ENCODE results near the gene LYSMD2.

The LYSMD2 gene

DNA sequence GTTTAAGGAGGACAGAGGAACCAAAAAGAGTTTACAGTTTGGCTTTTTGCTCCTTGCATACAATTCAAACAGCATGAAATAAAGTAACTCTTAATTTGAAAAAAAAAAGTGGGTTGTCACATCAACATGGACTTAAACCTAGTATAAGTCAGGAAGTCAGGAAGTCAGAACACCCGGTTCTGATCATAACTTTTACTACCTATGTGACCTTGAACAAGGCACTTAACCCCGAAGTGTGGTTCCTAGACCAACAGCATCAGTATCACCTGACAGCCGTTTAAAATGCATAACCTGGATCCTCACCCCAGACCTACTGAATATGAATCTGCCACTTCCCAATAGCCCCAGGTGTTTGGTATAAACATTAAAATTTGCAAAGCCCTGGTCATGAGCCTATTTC is 18.7 kb downstream of the LYSMD2 start:
- DNase-seq = no peak

DNA sequence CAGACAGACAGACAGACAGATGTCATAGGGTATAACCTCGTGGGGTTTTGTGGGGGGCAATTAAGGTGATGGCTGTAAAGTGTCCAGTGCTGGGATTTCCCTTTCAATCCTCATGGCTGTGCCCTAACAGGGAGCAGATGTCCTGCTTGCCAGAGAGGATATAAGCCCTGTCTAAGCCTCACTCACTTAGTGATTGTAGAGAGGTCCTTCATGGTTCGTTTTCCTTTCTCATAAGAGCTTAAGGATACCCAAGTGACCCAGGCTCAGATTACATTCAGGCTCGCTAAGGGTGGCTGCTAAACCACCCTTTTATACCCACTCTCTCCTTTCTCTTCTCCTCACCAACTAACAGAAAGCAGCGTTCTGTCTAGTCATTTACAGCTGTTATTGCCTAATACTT is 19.2 kb downstream of the LYSMD2 start:
- DNase-seq = no peak

DNA sequence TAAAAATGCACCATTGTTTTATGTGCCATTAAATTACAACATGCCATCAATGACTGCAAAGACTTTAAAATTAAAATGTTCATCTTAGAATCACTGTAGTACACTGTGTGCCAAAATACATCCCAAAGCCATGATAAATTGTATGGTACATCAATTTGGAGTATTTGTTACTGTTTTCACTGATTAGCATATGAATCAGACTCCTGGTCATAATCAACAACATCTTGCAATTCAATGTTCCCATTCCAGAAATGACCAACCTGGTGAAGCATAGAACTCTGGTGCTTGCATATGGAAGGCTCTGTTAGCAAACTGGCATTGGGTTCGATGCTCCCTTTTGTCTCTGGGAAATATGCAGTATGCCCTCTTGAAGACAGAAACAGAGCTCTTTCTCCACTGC is 22.5 kb downstream of the LYSMD2 start:
- DNase-seq = no peak

DNA sequence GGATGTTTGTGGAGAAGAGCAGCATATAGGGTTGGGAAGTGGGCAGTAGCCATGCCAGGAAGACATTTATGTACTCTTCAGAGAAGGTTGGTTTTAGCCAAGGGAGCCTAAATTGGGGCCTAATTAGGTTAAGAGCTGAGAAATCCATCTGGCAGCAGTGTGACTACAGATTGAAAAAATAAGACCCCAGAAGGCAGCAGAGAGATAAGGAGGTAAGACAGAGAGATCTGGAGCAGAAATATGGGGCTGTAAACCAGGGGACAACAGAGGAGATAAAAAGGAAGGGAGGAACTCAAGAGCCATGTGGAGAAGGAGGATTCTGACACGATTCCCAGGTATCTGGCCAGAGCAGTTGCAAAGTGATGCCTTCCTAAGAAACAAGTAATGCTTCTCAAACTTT is 23.3 kb downstream of the LYSMD2 start:
- no peak for DNase-seq

DNA sequence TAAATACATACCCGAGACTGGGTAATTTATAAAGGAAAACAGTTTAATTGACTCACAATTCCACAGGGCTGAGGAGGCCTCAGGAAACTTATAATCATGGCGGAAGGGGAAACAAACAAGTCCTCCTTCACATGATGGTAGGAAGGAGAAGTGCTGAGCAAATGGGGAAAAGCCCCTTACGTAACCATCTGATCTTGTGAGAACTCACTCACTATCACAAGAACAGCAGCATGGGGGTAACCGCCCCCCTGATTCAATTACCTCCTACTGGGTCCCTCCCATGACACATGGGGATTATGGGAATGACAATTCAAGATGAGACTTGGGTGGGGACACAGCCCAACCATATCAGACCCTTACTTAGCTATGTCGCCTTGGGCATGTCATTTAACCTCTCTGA is 28.4 kb downstream of the LYSMD2 start:
- no peak for DNase-seq

DNA sequence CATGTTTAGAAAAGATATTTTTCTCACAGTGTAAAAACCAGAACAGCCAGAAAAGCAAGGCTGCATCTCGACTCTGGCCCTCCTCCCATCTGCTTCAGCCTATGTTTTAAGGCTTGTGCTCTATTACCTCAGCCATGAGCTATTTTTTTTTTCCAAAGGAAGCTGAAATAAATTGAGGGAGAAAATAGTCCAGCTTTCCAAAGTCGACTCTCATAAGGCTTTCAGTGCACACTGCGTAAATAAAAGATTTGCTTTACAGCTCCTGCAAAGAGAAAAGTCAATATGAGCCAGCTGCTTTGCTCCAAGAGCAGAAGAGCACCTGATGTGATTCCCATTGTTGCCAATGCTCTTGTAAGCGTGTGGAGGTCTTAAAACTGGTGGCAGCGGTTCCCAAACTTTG is 29.4 kb downstream of the LYSMD2 start:
- no peak for DNase-seq

DNA sequence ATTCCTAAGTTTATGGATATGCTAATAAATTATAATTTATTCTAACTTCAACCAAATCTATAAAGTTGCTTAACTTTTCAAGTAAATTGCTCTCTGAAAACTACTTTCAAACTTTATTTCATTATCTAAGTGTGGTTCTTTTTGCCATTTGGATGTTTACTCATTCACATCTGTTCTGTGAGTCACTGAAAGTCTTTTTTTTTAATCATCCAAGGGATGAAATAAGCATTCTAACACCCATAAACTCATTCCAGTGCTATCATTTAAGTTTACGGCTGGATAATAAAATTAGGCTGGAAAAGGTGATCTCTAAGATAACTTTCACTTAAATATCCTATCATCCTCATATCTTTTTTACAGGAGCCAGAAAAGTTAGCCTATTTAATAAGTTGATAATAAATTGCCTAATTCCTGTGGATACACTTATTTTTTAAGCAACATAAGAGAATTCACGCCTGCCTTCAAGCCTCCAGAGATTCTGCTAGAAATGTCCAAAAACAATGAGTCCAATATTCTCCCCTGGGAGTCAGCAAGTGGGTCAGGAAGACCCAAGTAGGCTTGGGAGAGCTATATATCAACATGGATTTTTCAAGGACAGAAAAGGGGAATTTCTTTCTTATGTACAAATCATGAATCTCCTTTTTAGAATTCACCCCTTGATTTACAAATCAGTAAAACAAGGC is 30.4 kb downstream of the LYSMD2 start:
- DNase-seq = no peak

DNA sequence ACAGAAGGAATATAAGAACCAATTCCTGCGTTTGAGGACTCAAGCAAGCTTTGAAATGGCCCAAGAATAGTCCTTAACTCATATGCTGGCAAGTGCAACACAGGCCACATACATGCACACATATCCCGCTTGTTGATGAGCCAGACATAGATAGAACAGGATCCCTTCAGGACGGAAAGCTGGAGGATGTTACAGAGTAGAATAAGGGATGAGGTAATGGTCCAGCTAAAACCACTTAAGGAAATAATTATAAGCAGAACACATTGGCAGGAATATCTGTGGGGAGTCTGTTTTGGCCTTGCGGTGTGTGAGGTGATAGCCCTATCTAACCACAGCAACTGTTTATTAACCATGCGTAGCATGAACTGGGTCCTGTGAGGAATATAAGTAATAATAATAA is 31.2 kb downstream of the LYSMD2 start:
- DNase-seq = no peak

DNA sequence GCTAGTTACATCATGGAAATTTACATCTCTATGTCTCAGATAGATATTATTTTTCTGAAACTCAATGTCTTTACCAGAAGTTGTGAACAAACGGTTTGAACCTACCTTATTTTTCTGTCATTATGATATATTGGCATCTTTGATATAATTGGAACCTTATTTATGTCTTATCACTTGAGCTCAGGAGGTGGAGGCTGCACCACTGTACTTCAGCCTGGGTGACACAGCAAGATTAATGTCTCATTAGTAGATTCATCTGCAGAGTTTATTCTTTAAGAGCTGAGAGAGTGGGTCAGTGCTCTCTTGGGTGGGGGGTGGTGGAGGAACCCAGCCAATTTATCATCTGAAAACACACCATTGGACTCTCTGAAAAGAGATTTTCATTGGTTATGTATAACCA is 34.7 kb downstream of the LYSMD2 start:
- no peak for DNase-seq

DNA sequence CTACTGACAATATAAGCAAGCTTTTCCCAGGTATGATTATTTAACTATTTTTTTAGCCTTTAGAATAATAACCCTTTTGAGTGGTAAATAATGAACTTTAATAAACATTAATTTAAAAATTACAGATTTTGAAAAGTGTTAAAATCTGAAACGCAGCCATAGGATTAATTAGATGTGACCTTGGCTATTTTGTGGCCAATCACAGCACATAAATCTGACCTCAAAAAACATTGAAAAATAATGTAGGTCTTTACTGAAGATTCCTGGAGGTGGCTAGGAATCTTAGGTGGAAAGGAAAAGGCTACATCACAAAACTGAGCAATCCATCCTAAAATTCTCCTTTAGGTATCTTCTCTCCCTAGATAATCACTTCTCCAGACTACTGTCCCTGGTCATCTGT is 38.1 kb downstream of the LYSMD2 start:
- DNase-seq = no peak

DNA sequence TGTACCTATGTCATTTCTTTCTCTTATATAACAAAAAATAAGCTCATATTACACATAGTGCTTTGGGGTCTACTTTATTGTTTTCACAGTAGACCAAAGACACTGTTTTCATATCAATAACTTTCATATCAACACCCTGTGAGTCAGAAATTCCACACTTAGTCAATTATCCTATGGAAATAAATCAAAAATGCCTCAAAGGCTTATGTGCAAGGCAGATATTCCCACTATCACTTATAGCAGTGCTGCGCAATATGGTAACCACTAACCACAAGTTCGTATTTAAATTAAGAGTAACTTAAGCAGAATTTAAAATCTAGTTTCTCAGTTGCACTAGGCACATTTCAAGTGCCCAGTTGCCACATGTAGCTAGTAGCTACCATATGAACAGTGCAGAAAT is 40.3 kb downstream of the LYSMD2 start:
- no peak for DNase-seq

DNA sequence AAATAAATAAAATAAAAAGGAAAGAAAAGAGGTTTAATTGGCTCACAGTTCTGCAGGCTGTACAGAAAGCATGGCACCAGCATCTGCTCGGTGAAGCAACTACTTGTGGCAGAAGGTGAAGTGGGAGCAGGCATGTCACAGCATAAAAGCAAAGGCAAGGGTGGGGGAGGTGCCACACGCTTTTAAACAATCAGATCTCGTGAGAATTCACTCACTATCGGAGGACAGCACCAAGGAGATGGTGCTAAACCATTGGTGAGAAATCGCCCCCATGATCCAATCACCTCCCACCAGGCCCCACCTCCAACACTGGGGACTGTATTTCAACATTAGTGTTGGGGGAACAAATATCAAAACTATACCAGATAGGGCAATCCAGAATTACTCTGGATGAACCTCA is 40.9 kb downstream of the LYSMD2 start:
- no peak for DNase-seq

DNA sequence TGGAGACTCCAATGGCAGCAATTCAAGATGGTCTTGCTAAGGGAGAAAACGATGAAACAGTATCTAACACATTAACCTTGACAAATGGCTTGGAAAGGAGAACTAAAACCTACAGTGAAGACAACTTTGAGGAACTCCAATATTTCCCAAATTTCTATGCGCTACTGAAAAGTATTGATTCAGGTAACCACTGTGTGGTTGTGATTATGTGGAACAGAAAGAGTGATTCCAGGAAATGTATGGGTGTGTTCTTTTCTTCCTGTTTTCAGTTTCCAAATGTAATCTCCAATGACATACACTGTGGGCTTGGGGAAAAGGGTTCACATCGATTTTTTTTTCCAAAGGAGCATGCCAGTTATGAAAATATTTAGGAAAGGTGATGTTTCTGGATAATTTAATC is 45.3 kb downstream of the LYSMD2 start:
- no peak for DNase-seq

DNA sequence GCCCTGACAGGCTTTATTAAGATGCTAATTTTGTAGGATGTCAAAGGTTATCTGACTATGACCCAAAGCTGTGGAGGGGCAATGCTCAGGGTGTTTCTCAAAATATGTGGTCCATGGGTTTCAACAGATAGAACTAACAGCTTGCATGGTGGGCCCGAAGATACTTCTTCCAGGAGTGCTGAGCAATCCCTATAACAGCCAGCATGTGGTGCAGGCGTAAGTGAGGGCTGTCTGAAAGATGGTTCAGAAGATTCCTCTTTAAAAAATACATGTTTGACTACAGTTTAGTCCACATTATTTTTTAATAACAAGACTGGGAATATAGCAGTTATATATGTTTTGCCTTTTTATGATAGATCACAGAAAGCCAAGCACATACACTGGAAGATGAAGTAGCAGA is 48.6 kb downstream of the LYSMD2 start:
- no peak for DNase-seq

DNA sequence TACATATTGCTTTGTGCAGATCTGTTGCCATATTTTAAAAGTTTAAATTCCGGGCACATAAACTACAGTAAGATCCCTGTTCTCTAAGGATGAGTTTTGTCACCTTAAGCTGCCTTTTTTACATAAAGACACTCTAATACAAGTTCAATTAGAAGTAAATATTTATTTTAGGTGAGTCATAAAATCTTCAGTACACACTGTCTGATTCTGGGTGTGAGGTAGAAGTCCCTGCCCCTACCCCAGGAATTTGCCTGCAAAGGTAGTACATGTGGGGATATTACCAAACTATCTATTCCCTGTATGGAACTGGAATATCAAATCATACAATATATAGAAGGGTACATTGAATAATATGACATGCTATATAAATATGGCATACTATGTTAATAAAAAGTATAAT is 49.9 kb downstream of the LYSMD2 start:
- DNase-seq = no peak

DNA sequence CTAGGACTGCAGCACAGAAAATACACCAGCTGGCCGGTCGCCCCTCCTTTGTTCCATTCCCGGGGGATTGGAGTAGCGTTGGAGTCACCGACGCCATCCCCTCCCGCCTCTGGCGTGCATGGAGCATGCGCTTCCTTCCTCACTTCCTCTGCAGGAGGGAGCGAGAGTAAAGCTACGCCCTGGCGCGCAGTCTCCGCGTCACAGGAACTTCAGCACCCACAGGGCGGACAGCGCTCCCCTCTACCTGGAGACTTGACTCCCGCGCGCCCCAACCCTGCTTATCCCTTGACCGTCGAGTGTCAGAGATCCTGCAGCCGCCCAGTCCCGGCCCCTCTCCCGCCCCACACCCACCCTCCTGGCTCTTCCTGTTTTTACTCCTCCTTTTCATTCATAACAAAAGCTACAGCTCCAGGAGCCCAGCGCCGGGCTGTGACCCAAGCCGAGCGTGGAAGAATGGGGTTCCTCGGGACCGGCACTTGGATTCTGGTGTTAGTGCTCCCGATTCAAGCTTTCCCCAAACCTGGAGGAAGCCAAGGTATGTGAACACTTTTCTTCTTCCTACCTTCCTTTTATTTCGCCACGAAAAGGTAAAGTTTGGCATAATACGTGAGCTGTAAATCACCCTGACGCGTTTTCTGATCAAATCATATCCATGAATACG is 56.0 kb downstream of the LYSMD2 start, which contains the start of gene SCG3:
SCG3 (plus strand) TSS at position 201 of the 661 bp plus-strand sequence; CDS start at position 454, 253 bp downstream.
- peak; percentile 14 to 53 for DNase-seq

DNA sequence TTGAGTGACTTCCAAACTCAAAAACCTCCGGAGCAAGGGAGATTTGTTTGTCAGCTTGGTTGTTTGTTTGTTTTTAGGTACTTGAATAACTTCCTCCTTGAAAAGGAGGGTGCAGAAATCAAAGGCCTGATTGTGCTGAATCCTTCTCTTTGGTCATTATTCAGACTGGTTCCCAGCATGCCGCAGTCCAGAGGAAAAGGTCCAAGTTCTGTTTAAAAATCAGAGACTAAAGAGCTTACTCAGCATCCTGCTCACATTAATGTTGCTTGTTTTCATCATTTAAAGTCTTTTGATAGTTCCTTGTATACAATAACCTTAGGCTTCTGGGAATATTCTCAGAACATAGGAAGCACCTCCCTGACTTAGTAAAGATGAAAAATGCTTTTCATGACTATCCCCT is 57.1 kb downstream of the LYSMD2 start:
- DNase-seq = no peak

DNA sequence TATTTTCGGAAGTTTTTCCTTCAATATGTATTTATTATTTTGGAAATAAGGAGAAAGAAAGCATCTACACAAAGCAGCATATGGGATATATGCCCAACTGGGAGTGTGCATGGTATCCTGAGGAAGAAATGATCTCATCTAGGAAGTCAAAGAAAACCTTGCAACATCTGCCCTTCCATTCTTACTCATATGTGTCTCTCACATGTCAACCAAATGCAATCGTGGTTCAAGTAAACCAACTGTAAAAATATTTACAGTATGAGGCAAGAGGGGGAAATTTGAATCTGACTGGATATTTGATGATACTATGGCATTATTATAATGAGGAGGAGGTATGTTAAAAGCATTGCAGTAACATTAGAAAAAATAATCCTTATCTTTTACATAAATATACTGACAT is 59.4 kb downstream of the LYSMD2 start:
- no peak for DNase-seq

DNA sequence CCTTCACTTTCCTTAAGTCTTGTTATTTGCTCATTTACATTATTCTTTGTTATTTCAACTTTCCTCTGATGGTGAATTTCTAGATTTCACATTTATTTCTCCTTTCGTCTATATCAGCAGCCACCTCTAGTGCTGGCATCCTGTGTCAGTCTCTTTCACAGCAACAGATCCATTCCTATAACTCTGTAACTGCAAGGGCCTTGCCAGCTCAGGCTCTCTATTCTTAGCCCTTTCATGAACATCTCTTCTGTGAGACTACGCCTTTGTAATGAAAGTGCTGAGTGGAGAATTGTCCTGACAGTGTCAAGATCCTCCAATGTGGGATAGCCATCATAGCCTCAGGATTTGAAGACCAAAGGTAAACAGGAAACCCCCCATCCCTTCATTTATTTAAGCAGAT is 60.0 kb downstream of the LYSMD2 start:
- DNase-seq = no peak

DNA sequence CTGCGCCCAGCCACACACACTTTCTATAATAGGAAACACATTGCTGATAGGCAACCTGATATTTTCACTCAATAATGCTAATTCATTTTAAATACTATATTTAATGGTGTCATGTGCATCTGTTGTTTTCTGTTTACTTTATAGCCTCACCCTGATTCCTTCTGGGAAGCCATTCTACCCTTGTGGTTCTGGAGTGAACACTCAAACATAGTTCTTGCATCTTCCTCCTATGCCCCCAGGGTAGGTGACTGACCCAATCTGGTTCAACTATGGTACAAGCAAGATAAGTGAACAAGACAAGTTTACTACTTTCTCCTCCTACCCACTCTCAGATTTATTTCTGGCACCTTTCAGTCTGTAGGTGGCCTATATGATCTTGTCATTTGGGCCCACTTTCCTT is 60.4 kb downstream of the LYSMD2 start:
- DNase-seq = no peak

DNA sequence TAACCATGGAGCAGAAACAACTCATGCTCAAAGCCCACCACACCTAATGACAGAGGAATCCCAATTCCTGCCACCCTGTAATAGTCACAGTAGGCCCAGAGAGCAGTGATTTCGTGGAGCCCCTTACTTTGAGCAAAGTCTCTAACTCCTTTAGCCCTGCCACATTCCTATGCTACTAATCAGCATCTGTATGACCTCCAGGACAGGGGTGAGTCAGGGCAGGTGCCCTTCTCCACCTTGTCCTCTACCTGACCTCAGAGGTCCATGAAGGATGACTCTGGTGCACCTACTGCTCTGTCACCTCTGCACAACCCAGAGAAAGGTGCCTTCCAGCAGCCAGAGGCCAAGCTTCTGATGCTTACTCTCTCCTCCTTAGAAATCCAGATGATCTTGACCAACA is 62.2 kb downstream of the LYSMD2 start:
- DNase-seq = no peak
